SKM-1 treated with dmso at 0.1 percent for 144 hours (cell line): ENCODE measurements around the gene DOK6.
"Not testable (repeated sequence)": the region's sequence is repeated elsewhere in the genome, so short reads cannot be mapped to it uniquely, and the experiment has no call there.

ENCODE experiments used
- DNase-seq: peaks from one replicate; lab custom pipeline; 2025; ENCODE audit not compliant: unreplicated experiment; lab: John Stamatoyannopoulos, UW

The DOK6 gene

DNA sequence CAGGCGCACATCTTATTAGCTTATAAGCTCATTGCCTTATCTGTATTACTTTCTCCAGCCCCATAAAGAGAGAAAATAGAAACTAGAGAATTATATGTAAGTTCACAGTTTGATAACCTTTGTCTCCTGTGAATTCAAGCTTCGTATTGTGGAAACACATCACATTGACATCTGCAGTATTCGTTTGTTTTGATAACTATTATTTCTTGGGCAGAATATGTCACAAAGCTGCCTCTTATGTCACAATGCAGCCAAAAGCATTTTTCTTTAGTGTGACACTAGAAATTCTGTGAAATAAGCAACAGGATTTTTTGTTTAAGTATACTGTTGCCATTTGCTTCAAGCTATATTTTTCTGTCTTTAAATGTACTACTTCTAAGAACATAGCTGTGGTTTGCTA is 221.5 kb downstream of the DOK6 start:
- DNase-seq = no peak

- no peak for DNase-seq
Measured at GRCh38 chr18:69622961-69623360, 222.3 kb downstream of the DOK6 start.

DNA sequence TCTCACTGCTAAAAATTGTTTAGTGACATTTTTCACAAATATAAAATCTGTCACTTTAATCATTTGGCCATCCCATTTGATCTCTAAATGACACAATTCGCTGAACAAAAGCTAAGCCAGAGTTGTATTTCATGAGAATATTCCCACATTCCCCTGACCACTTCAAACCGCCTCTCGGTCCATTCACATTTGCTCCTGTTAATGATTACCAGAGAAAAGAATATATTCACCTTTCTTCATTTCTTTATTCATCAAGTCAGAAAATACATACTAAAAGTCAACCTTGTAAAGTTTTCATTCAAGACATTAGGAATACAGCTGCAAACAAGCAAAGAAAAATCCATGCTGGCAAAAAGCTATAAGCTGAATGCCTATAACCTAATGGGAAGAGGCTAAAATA is 225.5 kb downstream of the DOK6 start:
- DNase-seq = no peak

DNA sequence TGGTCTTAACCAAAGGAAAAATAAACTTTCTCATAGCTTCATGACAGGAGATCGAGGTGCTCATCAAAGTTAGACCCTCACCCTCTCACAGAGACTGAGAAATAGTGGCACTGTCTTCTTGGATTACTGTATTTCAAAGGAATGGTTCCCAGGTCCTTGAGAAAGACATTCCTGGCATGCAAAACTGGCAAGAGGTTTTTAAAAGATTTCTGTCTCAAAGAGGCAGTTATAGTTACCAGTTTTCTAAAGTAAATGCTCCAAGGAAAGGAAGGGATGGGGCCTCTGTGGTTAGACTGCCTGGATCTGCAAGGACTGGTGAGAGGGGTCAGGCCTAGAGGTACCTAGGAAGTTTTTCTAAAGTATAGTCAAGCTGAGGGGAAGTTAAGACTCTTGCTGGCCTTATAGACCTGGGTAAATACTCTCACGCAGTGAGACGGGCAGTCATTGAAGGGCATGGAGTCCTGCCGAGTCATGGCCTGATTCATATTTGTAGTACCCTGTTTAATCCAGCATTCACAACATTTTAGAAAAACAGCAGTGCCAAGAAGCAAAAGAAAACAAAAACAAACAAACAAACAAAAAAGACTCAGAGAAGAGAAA is 226.1 kb downstream of the DOK6 start:
- no peak for DNase-seq

- no peak for DNase-seq
Measured at GRCh38 chr18:69628774-69629359, 228.2 kb downstream of the DOK6 start.

GRCh38 chr18:69631281-69631680 is 230.6 kb downstream of the DOK6 start:
- no peak for DNase-seq

DNA sequence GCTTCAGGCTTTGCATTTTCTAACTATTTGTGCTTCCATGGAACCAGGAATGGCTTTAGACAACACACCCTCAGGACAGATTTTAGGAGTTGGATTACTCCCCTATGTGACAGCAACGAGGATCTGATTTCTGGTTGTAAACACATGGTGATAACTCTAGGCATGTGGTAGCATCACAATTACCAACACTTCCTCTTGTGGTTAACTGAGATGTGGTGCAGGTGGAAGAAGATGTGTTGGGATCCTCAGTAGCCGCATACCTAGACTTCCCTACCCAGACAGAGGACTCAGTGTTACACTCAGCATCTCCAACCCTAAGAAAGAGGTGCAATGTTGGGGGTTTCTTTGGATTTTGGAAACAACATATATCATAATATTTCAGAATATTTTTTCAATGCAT is 234.8 kb downstream of the DOK6 start:
- no peak for DNase-seq

GRCh38 chr18:69636529-69637301 is 236.0 kb downstream of the DOK6 start:
- DNase-seq = no peak

- DNase-seq = no peak
Measured at GRCh38 chr18:69638056-69638455, 237.4 kb downstream of the DOK6 start.

GRCh38 chr18:69647702-69648101 is 247.0 kb downstream of the DOK6 start:
- no peak for DNase-seq

- DNase-seq = no peak
Measured at GRCh38 chr18:69648486-69648885, 247.8 kb downstream of the DOK6 start.

DNA sequence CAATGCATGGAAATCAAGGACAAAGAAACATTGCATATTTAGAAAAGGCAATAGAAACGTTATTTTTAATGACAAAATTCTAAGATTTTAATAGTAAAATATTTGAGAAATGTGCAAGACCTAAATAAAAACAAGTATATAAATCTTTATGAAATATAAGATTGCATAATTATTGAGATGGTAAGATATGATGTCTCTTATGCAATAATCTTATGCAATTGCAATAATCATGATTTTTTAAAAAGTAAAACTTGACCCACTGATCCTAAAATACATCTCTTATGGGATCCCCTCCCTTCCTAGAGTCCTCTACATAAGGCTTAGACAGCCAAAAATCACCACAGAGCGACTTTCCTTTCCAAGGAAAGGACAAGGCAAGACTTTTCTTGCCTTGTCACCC is 249.0 kb downstream of the DOK6 start:
- no peak for DNase-seq

DNA sequence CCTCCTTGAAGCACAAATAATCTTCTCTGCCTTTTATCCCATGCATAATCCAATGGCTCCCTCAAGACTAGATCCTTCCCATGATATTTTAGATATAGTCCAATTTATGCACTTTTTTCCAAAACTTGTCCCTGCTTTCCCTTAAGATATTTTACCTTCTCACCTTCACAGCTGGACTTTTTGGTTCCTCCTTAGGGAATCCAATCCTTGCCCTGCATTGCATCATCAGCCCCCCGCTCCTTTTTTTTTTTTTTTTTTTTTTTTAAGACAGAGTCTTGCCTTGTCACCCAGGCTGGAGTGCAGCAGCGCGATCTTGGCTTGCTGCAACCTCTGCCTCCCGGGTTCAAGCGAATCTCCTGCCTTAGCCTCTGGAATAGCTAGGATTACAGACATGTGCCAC is 250.6 kb downstream of the DOK6 start:
- DNase-seq = no peak

DNA sequence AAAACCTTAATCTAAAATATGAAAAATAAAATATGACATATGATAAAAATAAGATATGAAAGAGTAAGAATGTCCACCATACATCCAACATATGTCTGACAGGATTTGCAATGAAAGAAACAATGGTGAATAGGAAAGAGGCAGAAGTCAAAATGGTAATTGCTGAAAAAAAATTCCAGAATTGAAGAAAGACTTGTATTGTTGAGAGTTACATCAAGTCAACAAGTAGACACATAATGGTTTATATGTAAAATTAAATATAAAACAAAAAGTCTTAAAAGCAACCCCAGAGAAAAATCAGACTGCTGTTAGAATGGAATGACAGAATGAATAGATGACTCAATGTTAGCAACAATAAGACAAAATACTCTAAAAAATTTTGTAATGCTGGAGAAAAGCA is 255.1 kb downstream of the DOK6 start:
- no peak for DNase-seq

GRCh38 chr18:69658103-69658502 is 257.4 kb downstream of the DOK6 start:
- no peak for DNase-seq

- DNase-seq = no peak
Measured at GRCh38 chr18:69658685-69659084, 258.0 kb downstream of the DOK6 start.

- no peak for DNase-seq
Measured at GRCh38 chr18:69659142-69659651, 258.5 kb downstream of the DOK6 start.

DNA sequence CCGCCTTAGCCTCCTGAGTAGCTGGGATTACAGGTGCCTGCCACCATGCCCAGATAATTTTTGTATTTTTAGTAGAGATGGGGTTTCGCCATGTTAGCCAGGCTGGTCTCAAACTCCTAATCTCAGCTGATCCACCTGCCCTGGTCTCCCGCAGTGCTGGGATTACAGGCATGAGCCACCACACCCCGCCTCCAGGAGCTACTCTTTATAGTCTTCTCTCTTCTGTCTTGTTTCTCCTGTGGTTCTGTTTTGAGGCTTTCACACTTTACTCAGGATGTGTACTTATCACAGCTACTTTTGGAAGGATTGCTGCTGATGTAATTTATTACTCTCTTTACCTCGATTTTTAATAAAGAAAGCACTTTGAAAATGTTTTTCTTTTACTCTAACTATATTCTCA is 261.4 kb downstream of the DOK6 start:
- DNase-seq = not testable (repeated sequence)

GRCh38 chr18:69664399-69664798 is 263.7 kb downstream of the DOK6 start:
- no peak for DNase-seq

DNA sequence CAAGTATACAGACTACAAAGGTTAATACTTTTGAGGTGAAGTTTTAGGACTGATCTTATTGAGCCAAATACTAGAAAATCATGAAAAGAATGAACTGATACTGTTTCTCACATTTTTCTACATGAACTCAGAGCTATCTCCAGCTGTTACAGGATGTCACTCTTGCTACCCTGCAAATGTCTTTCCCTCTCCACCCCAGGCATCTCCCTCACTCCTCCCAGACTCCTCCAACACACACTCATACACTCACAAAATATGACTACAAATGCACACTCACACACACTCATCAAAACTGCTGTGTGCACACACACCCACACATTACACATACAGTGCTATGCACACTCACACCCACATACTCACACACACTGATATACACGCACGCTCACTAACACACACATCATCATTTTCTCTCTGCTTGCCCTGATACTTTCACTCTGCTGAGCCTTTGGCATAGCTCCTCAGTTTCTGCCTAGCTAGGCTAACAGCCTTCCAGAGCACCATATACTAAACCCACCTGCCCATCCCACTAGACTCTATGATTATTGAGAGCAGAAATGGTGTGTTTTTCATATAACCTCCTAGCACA is 273.7 kb downstream of the DOK6 start:
- DNase-seq = no peak

DNA sequence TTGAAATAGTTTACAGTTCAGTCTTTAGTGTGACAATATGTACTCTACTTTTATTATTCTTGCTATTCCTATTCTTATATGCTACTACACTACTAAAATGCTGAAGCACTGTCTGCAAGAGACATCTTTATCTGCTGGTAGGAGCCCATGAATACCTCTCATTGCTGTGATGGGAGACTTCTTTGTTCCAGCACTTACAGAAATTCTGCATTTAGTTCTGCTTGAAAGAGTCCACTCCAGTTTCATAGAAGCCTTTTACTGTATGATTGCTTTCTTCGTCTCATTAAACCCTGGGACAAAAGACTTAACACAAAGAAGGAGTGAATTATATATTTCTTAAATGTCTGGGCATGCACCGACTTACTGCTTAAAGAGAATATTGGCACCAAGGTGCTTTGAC is 274.3 kb downstream of the DOK6 start:
- DNase-seq = no peak

DNA sequence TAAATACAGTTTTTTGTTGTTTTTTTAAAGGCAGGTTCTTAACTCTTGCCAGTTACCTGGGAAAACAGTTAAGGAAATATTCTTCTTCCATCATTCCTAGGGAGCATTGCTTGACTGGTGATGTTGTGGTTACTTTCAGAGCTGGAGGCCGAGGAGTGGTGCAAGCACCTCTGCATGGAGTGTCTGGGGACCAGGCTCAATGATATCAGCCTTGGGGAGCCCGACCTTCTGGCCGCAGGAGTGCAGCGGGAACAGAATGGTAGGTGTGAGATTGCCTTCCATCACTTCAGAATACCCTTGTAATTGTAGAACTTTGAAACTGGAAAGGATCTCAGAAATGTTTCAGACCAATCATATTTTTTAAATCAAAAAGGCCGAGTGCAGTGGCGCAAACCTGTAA is 276.9 kb downstream of the DOK6 start:
- DNase-seq = no peak
